ENCODE results near the gene C4orf50. TPM values are rescaled to one million over a fixed set of nuclear protein-coding genes. Genes with fewer than 3 reads are reported as not detected.

The C4orf50 gene
- total and polyA plus RNA-seq, 2 of the 4 experiments (the other 2 are of a cell fraction): not detected

GRCh38 chr4:5979981-5980380 is 38.2 kb downstream of the C4orf50 start:
- H4K20me1 ChIP-seq (ENCODE audit: insufficient read depth, low read length): no peaks in the 10 kb centered on the region
- H4K8ac ChIP-seq (ENCODE audit: low read depth in 2 of 2, low read length in 2 of 2): no peak overlapping the region
- no peak overlapping the region for H2AK5ac ChIP-seq (ENCODE audit: low read depth, low read length)
- H3K27me3 ChIP-seq (ENCODE audit: control insufficient read depth, insufficient read depth, low read length): no peaks in the 10 kb centered on the region
- H3K56ac ChIP-seq (ENCODE audit: extremely low read depth, insufficient read depth, low read length): no peak overlapping the region
- dilution Hi-C loops (cut with HindIII; ENCODE audit: low sequenced_read_pairs, unreplicated experiment) (no loop called here), intact Hi-C loops (cut with micrococcal nuclease) (no loop called here), in situ Hi-C loops (cut with MboI; ENCODE audit: low sequenced_read_pairs) (no loop called here)
- H3K4me1 ChIP-seq (ENCODE audit: control insufficient read depth, insufficient read depth, low read length): no peaks in the 10 kb centered on the region
- H3K9ac ChIP-seq (ENCODE audit: low read depth, low read length): no peak overlapping the region
- no peak overlapping the region for H2BK20ac ChIP-seq (ENCODE audit: low read depth, low read length)
- H3K9me3 ChIP-seq (ENCODE audit: control insufficient read depth, insufficient read depth, low read length): no peaks in the 10 kb centered on the region
- H2BK120ac ChIP-seq (ENCODE audit: low read depth, low read length): no peak overlapping the region
- peak; percentile 22; the same call in 1 of the 2 replicates for TF ChIP-seq CTCF (conservative IDR thresholded peaks at IDR 0.05; ENCODE audit: low read depth, low read length)
- peak; percentile 31 for TF ChIP-seq RAD21 (IDR thresholded peaks at IDR 0.05; ENCODE audit: low read length)
- no peak for TF ChIP-seq CEBPB (IDR thresholded peaks at IDR 0.05; ENCODE audit: low read depth, low read length)
- no peak for TF ChIP-seq POLR2A (IDR thresholded peaks at IDR 0.05; ENCODE audit: low read depth, low read length)
- H3K23ac ChIP-seq (ENCODE audit: low read depth, low read length): no peak overlapping the region
- no peak overlapping the region for H3K4me2 ChIP-seq (ENCODE audit: low read depth, low read length)
- ATAC-seq (ENCODE audit: low read depth) (peak; percentile 24; the same call in 1 of the 2 replicates), DNase-seq (no peak)
- H3K14ac ChIP-seq (replicated peaks; ENCODE audit: low read depth, low read length): no peak overlapping the region
- CTCF ChIA-PET: no interaction called here
- no peak overlapping the region for H3K18ac ChIP-seq (ENCODE audit: low read depth, low read length)
- H3K79me1 ChIP-seq (ENCODE audit: low read depth in 1 of 2, low read length in 2 of 2): no peaks in the 10 kb centered on the region
- no peak overlapping the region for H3K27ac ChIP-seq (ENCODE audit: insufficient read depth, low read length)
- no peak overlapping the region for H2AK9ac ChIP-seq (replicated peaks; ENCODE audit: low read depth, low read length, poor library complexity)
- H3K36me3 ChIP-seq (ENCODE audit: control insufficient read depth, insufficient read depth, low read length): no peaks in the 10 kb centered on the region
- H3K4ac ChIP-seq (ENCODE audit: low read depth, low read length): no peak overlapping the region
- no TSS peak for BruUV-seq (replicated peaks)
- no peak overlapping the region for H4K5ac ChIP-seq (ENCODE audit: low read depth, low read length)
- whole genome bisulfite sequencing, 2 experiments (ENCODE audit: extremely low coverage in 2 of 2, insufficient read length in 1 of 2): no CpG with 5 or more reads among the region's 11 CpGs
- POLR2A ChIA-PET (ENCODE audit: unreplicated experiment): no interaction called here
- no peak overlapping the region for H2BK15ac ChIP-seq (ENCODE audit: low read depth, low read length)
- no peak overlapping the region for H4K91ac ChIP-seq (ENCODE audit: insufficient read depth, low read depth, low read length)
- H2BK5ac ChIP-seq (ENCODE audit: low read depth, low read length, poor library complexity, severe bottlenecking): no peak overlapping the region
- no peak overlapping the region for H3K4me3 ChIP-seq (ENCODE audit: insufficient read depth, low read depth, low read length)
- no peak overlapping the region for H2AFZ ChIP-seq (replicated peaks; ENCODE audit: low read length, poor library complexity)
- no peaks in the 10 kb centered on the region for H3K9me1 ChIP-seq (ENCODE audit: insufficient read depth, low read length)

All from IMR-90 (cell line).